A549 (cell line): Measurements from ENCODE around the gene IRF8. TPM values are rescaled to one million over a fixed set of nuclear protein-coding genes. Genes with fewer than 3 reads are reported as not detected.

Experiments
- ATAC-seq, 2 experiments: fragments of 200-7000 bp in 1 of 2; fragments of >200 bp in 1 of 2; cut with Nextera tagmentation in 1 of 2; cut with Tn5 transposase in 1 of 2; 3 replicates each; pipeline versions ENCODE4 v1.8.0 to v1.9.1; 2018 to 2020; ENCODE audit warnings: mild to moderate bottlenecking in 1 of 2, moderate library complexity in 1 of 2
- CTCF ChIA-PET: fragments of 300-600 bp; sonication (Branson Sonifier 250); formaldehyde crosslinking; extraction: SDS; loops from one replicate; lab custom pipeline; 2021; ENCODE audit warnings: antibody characterized with exemption, inconsistent platforms; lab: Yijun Ruan, JAX
- POLR2A ChIA-PET: fragments of 350-600 bp; formaldehyde crosslinking; extraction: SDS; loops from one replicate; lab custom pipeline; 2021; ENCODE audit warnings: antibody characterized with exemption, inconsistent platforms; lab: Yijun Ruan, JAX
- DNase-seq, 2 experiments: peaks; one replicate each; pipeline versions ENCODE4 v3.0.0 to v3.0.0-alpha.2; 2011 to 2016; ENCODE audit warnings: low read depth in 1 of 2, low spot score in 1 of 2
- FAIRE-seq: peaks from 2 replicates; lab custom pipeline; 2011; peaks lifted over from hg19 to GRCh38; lab: Jason Lieb, UNC
- H3K27ac ChIP-seq, 2 experiments: fragments of >200 bp; sonication (Bioruptor Twin); formaldehyde crosslinking; 3 replicates each; pipeline ENCODE4 v1.5.1; 2016 to 2017
- H3K4me1 ChIP-seq: fragments of >200 bp; sonication (Bioruptor Twin); formaldehyde crosslinking; 3 replicates; pipeline ENCODE4 v1.6.1; 2016
- H3K4me2 ChIP-seq: fragments of >200 bp; sonication (Bioruptor Twin); formaldehyde crosslinking; 3 replicates; pipeline ENCODE4 v1.6.1; 2016
- H3K4me3 ChIP-seq: fragments of >200 bp; sonication (Bioruptor Twin); formaldehyde crosslinking; 3 replicates; pipeline ENCODE4 v1.5.1; 2016
- H3K9me3 ChIP-seq: fragments of >200 bp; sonication (Bioruptor Twin); formaldehyde crosslinking; 3 replicates; pipeline ENCODE4 v1.6.1; 2016
- BCL3 ChIP-seq: fragments of >200 bp; sonication (Bioruptor Twin); formaldehyde crosslinking; IDR thresholded peaks from 3 replicates; pipeline ENCODE4 v1.6.1; 2016
- BHLHE40 ChIP-seq: IDR thresholded peaks from 2 replicates; pipeline ENCODE4 v1.6.1; 2012; ENCODE audit warnings: low read depth, low read length, inconsistent platforms
- CBX2 ChIP-seq: fragments of 200-600 bp; sonication (generic); IDR thresholded peaks from 2 replicates; pipeline ENCODE4 v1.6.1; 2016; ENCODE audit warnings: low read depth, mild to moderate bottlenecking, borderline replicate concordance
- ESRRA ChIP-seq: fragments of 150-350 bp; IDR thresholded peaks from 2 replicates; pipeline ENCODE4 v1.6.1; 2014; ENCODE audit warnings: mild to moderate bottlenecking, low read length, borderline replicate concordance
- FOSL2 ChIP-seq, 2 experiments: fragments of 450-650 bp in 1 of 2; fragments of >200 bp in 1 of 2; sonication (Bioruptor Twin) in 1 of 2; formaldehyde crosslinking; IDR thresholded peaks; 2 replicates each; pipeline versions ENCODE4 v1.5.0 to v1.6.1; 2016 to 2020; ENCODE audit warnings: mild to moderate bottlenecking in 1 of 2, moderate library complexity in 1 of 2
- HOXB5 ChIP-seq: fragments of 250-450 bp; sonication (Bioruptor Pico); IDR thresholded peaks from 2 replicates; pipeline ENCODE4 v1.5.0; 2020; ENCODE audit warnings: mild to moderate bottlenecking, moderate library complexity
- KDM1A ChIP-seq: fragments of 200-600 bp; sonication (generic); IDR thresholded peaks from 2 replicates; pipeline ENCODE4 v1.6.1; 2016; ENCODE audit warnings: low read depth, mild to moderate bottlenecking
- MAFK ChIP-seq: fragments of 450-650 bp; IDR thresholded peaks from 2 replicates; pipeline ENCODE4 v1.6.1; 2014; ENCODE audit not compliant: partially characterized antibody
- MYC ChIP-seq: IDR thresholded peaks from 2 replicates; pipeline ENCODE4 v1.6.1; 2012; ENCODE audit warnings: mild to moderate bottlenecking, inconsistent platforms, low read length, improper control_type of control experiment, borderline replicate concordance
- NR3C1 ChIP-seq: fragments of >200 bp; sonication (Bioruptor Twin); formaldehyde crosslinking; IDR thresholded peaks from 3 replicates; pipeline ENCODE4 v1.6.1; 2017
- REST ChIP-seq: fragments of 200-600 bp; sonication (generic); IDR thresholded peaks from 2 replicates; pipeline ENCODE4 v1.6.1; 2016; ENCODE audit warnings: antibody characterized with exemption, mild to moderate bottlenecking, moderate library complexity
- RNF2 ChIP-seq: fragments of 200-600 bp; sonication (generic); IDR thresholded peaks from 2 replicates; pipeline ENCODE4 v1.6.1; 2016; ENCODE audit warnings: low read depth, mild to moderate bottlenecking, antibody characterized with exemption, moderate library complexity, borderline replicate concordance
- SREBF2 ChIP-seq: fragments of 450-650 bp; IDR thresholded peaks from 2 replicates; pipeline ENCODE4 v1.6.1; 2014; ENCODE audit warnings: mild to moderate bottlenecking, moderate library complexity
- TP53 ChIP-seq: fragments of 250-450 bp; sonication (Bioruptor Pico); IDR thresholded peaks from 2 replicates; pipeline ENCODE4 v1.5.0; 2021; ENCODE audit warnings: mild to moderate bottlenecking, moderate library complexity
- ZSCAN20 ChIP-seq: fragments of 250-450 bp; sonication (Bioruptor Pico); IDR thresholded peaks from 2 replicates; pipeline ENCODE4 v1.8.0; 2022; ENCODE audit warnings: mild to moderate bottlenecking, moderate library complexity
- WGBS: methylation state at CpG from one replicate; pipeline ENCODE4 v1.1.6; 2017; ENCODE audit errors: missing lambda C conversion rate; 5-methylcytosine and 5-hydroxymethylcytosine counted together
- polyA plus RNA-seq, 4 experiments: library from polyadenylated mRNA; depleted of rRNA in 3 of 4; stranded (reverse); fragments of >200 nt; fragmentation: RNase III in 1 of 4; extraction: RNeasy Plus Mini Kit Qiagen cat#74134 plus additional on column Dnase treatment in 1 of 4; gene quantifications; 2 replicates in 3 of 4; 3 replicates in 1 of 4; pipeline ENCODE4 v1.2.3, GENCODE V29; 2011 to 2017

The IRF8 gene
- polyA plus RNA-seq, 2 of the 4 experiments (the other 2 are of a cell fraction) = 0.16 to 0.18 TPM

DNA sequence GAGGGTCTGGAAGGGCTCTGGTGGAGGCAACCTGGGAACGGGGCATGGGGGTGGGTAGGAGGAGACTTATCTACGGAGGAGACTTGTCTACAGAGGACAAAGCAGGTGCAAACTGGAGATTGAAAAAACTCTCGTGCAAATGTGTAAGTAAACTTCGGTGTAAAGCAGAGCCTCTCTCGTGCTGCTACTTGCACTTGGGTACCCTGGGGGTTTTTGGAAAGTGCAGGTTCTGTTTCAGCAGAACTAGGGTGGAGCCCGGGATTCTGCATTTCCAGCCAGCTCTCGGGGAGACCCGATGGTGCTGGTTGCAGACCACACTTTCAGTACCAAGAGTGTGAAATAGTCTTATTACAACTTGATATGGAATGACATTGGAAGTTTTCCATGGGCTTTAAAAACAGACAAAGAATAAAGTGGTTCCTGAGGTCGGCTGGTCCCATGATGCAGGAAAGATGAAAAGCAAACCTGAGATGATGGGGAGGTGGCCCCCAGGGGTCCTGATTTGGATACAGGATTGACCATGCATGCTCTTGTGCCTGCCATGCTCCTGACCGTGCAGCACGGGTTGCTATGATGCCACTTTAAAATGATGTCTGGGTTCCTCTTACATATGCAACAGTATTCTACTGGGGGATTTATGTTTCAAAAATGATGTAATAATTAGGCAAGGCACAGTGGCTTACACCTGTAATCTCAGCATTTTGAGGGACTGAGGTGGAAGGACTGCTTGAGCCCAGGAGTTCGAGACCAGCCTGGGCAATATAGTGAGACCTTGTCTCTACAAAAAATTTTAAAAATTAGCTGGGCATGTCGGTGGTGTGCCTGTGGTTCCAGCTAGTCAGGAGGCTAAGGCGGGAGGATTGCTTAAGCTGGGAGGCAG, 69.3 kb downstream of the IRF8 start (continued):
- TF ChIP-seq RNF2 (no peak), ESRRA (no peak), HOXB5 (no peak), ZSCAN20 (CRISPR knock-in tag) (no peak), REST (no peak)
- TF ChIP-seq, all 56 proteins: peak for 0

- Histone ChIP-seq H3K4me3 (no peak overlapping the region), H3K9me3 (no peaks in the 10 kb centered on the region), H3K4me2 (no peak overlapping the region), H3K27ac (no peak overlapping the region), H3K4me1 (peaks cover 8% of the 10 kb centered on the region; the same call in 1 of the 3 replicates)
- ChIA-PET CTCF (interaction anchor here (0.9 to 3.2 kb wide), 3 partner anchors 14 to 150 kb away, joined by 3 to 12 read pairs (median 3); no protein-coding TSS in a partner anchor), POLR2A (no interaction called here)
- no peak for TF ChIP-seq TP53 (CRISPR knock-in tag)
- no peak for ATAC-seq
- FAIRE-seq = no peak
- DNase-seq = no peak
- 7% methylated on average over 2 of the region's 2 CpGs for WGBS
These were observed 70.2 kb downstream of the IRF8 start for GRCh38 chr16:85969159-85969558.

DNA sequence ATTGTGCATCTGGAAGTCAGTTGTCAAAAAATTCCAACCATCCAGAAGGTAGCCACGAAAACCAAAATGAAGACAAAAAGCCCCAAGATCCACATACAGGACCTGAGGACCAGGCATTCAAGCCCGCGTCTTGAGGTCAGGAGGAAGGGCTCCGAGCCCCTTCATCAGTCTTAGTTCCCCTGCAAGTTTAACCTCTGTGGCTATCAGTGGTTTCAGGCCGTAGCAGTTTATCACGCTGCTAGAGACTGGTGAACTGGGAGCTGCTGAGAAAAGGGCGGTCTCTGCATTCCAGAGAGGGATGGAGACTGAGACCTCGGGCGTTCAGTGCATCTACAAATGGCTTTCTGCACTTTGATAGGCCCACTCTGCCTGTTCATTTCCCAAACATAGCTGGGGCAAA, 70.6 kb downstream of the IRF8 start:
- Histone ChIP-seq H3K27ac (no peak overlapping the region), H3K4me2 (no peak overlapping the region), H3K4me1 (peaks cover 9% of the 10 kb centered on the region; the same call in 1 of the 3 replicates), H3K9me3 (no peaks in the 10 kb centered on the region), H3K4me3 (no peak overlapping the region)
- no peak for FAIRE-seq
- DNase-seq = no peak
- ChIA-PET POLR2A (no interaction called here), CTCF (interaction anchor here (0.9 to 3.2 kb wide), 6 partner anchors 14 to 548 kb away, joined by 3 to 12 read pairs (median 3); no protein-coding TSS in a partner anchor)
- 47% methylated on average over 9 of the region's 9 CpGs for WGBS
- peak in 1 of 2 experiments; percentile 49; a peak in 2 of 6 replicates for ATAC-seq
- no peak for TF ChIP-seq MAFK
- TF ChIP-seq BHLHE40 = no peak
- no peak for TF ChIP-seq FOSL2 (IDR thresholded peaks at IDR 0.05)
- TF ChIP-seq FOSL2 (CRISPR knock-in tag; IDR thresholded peaks at IDR 0.05) = no peak
- no peak for TF ChIP-seq CBX2
- no peak for TF ChIP-seq NR3C1
- TF ChIP-seq MYC = no peak
- TF ChIP-seq KDM1A = no peak
- TF ChIP-seq ESRRA = no peak
- no peak for TF ChIP-seq TP53 (CRISPR knock-in tag)
- TF ChIP-seq SREBF2 = no peak
- TF ChIP-seq BCL3 = no peak
